Measurements from ENCODE around the gene HLCS.

- TF ChIP-seq CTCF (IDR thresholded peaks at IDR 0.05; ENCODE audit: insufficient read depth, low read length, poor library complexity, severe bottlenecking) (no peak), EZH2phosphoT487 (conservative IDR thresholded peaks at IDR 0.05; ENCODE audit: low read length) (no peak)
These were observed 261.4 kb downstream of the HLCS start for GRCh38 chr21:36704958-36705678.

Data from SU-DHL-6 (cell line).